ENCODE measurements around the gene KIF15. TPM values are rescaled to one million over a fixed set of nuclear protein-coding genes. Genes with fewer than 3 reads are reported as not detected.

Gene KIF15
- 2.2 and 6.9 TPM in 2 replicates for total RNA-seq

- H3K36me3 ChIP-seq (ENCODE audit: control insufficient read depth, insufficient read depth, low read length), result peaks cover 1% of the 10 kb centered on the region
- TF ChIP-seq CTCF (IDR thresholded peaks at IDR 0.05; ENCODE audit: insufficient read depth, low read length, poor library complexity, severe bottlenecking), result no peak
Observed at GRCh38 chr3:44761424-44762169, at the start of gene KIF15, which contains the start of gene KIAA1143. Gene KIF15 (plus strand): TSS chr3:44761794. CDS start chr3:44761866, 72 bp downstream. Gene KIAA1143 (minus strand): TSS chr3:44761619. CDS start chr3:44761602, 17 bp downstream.

GRCh38 chr3:44712455-44713075, 49.0 kb upstream of the KIF15 start, which contains the start of gene ZNF502:
Gene ZNF502 (plus strand): TSS chr3:44712660. CDS start chr3:44720262, 7,602 bp downstream.
- Histone ChIP-seq H3K27me3 (ENCODE audit: control insufficient read depth, insufficient read depth, low read length) (no peaks in the 10 kb centered on the region), H3K36me3 (ENCODE audit: control insufficient read depth, insufficient read depth, low read length) (no peaks in the 10 kb centered on the region), H3K4me3 (ENCODE audit: low read depth, low read length) (peak within 1 kb of the TSS; percentile 85)
- peak; percentile 32 for TF ChIP-seq CTCF (IDR thresholded peaks at IDR 0.05; ENCODE audit: insufficient read depth, low read length, poor library complexity, severe bottlenecking)
- peak; percentile 44 for DNase-seq (ENCODE audit: low read depth)

More at GRCh38 chr3:44761424-44762169, at the start of gene KIF15, which contains the start of gene KIAA1143:
- Histone ChIP-seq H3K4me3 (ENCODE audit: low read depth, low read length) (peak within 1 kb of the TSS; percentile 93), H3K27me3 (ENCODE audit: control insufficient read depth, insufficient read depth, low read length) (no peaks in the 10 kb centered on the region)
- DNase-seq (ENCODE audit: low read depth), result peak; percentile 74

- DNase-seq (ENCODE audit: low read depth), result no peak
Observed at GRCh38 chr3:44721231-44722102, 40.1 kb upstream of the KIF15 start.

GRCh38 chr3:44722103-44722401, 39.5 kb upstream of the KIF15 start:
- DNase-seq (ENCODE audit: low read depth), result no peak
- Histone ChIP-seq H3K4me3 (ENCODE audit: low read depth, low read length) (no peak overlapping the region), H3K36me3 (ENCODE audit: control insufficient read depth, insufficient read depth, low read length) (no peaks in the 10 kb centered on the region), H3K27me3 (ENCODE audit: control insufficient read depth, insufficient read depth, low read length) (no peaks in the 10 kb centered on the region)
- no peak for TF ChIP-seq CTCF (IDR thresholded peaks at IDR 0.05; ENCODE audit: insufficient read depth, low read length, poor library complexity, severe bottlenecking)

More at GRCh38 chr3:44721231-44722102, 40.1 kb upstream of the KIF15 start:
- Histone ChIP-seq H3K36me3 (ENCODE audit: control insufficient read depth, insufficient read depth, low read length) (no peaks in the 10 kb centered on the region), H3K4me3 (ENCODE audit: low read depth, low read length) (no peak overlapping the region), H3K27me3 (ENCODE audit: control insufficient read depth, insufficient read depth, low read length) (no peaks in the 10 kb centered on the region)
- no peak for TF ChIP-seq CTCF (IDR thresholded peaks at IDR 0.05; ENCODE audit: insufficient read depth, low read length, poor library complexity, severe bottlenecking)

- Histone ChIP-seq H3K36me3 (ENCODE audit: control insufficient read depth, insufficient read depth, low read length) (no peaks in the 10 kb centered on the region), H3K27me3 (ENCODE audit: control insufficient read depth, insufficient read depth, low read length) (no peaks in the 10 kb centered on the region), H3K4me3 (ENCODE audit: low read depth, low read length) (peak within 1 kb of the TSS; percentile 70)
- no peak for TF ChIP-seq CTCF (IDR thresholded peaks at IDR 0.05; ENCODE audit: insufficient read depth, low read length, poor library complexity, severe bottlenecking)
- DNase-seq (ENCODE audit: low read depth), result peak; percentile 58
Observed at GRCh38 chr3:44729384-44729910, 32.1 kb upstream of the KIF15 start, which contains the start of gene ZNF501. Gene ZNF501 (plus strand): TSS chr3:44729635. CDS start chr3:44734422, 4,787 bp downstream.

Measured in kidney epithelial cell (primary cell).